ENCODE results near the gene KRTAP3-1.

KRTAP3-1 gene

GRCh38 chr17:41029633-41030245 lies 20.8 kb upstream of the KRTAP3-1 start, which contains the start of gene KRTAP1-4:
TSS of gene KRTAP1-4 (minus strand) at chr17:41030195. CDS start at chr17:41030078, 117 bp downstream.
- H3K9me3 ChIP-seq (ENCODE audit: control extremely low read depth in 1 of 5, control insufficient read depth in 4 of 5, insufficient read depth in 2 of 5, low read depth in 1 of 5, low read length in 4 of 5) = peaks cover 0 to 1% (median 0%) of the 10 kb centered on the region in 5 experiments
- H3K27me3 ChIP-seq (replicated peaks in 2 of 5; ENCODE audit: control insufficient read depth in 4 of 5, insufficient read depth in 5 of 5, low read length in 4 of 5) = peaks cover 0 to 4% (median 0%) of the 10 kb centered on the region in 5 experiments
- H3K27ac ChIP-seq (ENCODE audit: insufficient read depth in 1 of 2, low read depth in 1 of 2, low read length in 2 of 2, poor library complexity in 1 of 2, severe bottlenecking in 2 of 2) = no peak within 1 kb of the TSS
- no peaks in the 10 kb centered on the region for H3K36me3 ChIP-seq (ENCODE audit: control insufficient read depth in 4 of 4, insufficient read depth in 4 of 4, low read length in 3 of 4)
- POLR2A ChIA-PET = no interaction called here
- H3K4me3 ChIP-seq (ENCODE audit: control insufficient read depth in 1 of 7, extremely low read depth in 1 of 7, insufficient read depth in 4 of 7, low read depth in 2 of 7, low read length in 6 of 7) = no peak within 1 kb of the TSS
- DNase-seq = no peak
- CTCF ChIA-PET = interaction anchor here (2.0 kb wide), 1 partner anchor 10 kb away, joined by 5 read pairs; no protein-coding TSS in a partner anchor
- H3K4me1 ChIP-seq (ENCODE audit: control extremely low read depth in 1 of 4, control insufficient read depth in 4 of 4, insufficient read depth in 4 of 4, low read length in 3 of 4) = no peaks in the 10 kb centered on the region
- 100% methylated on average over 7 of the region's 12 CpGs for WGBS (ENCODE audit: insufficient coverage)

- DNase-seq = no peak
- no peaks in the 10 kb centered on the region for H3K4me1 ChIP-seq (ENCODE audit: control extremely low read depth in 1 of 4, control insufficient read depth in 4 of 4, insufficient read depth in 4 of 4, low read length in 3 of 4)
- ChIA-PET CTCF (no interaction called here), POLR2A (no interaction called here)
- H3K4me3 ChIP-seq (ENCODE audit: control insufficient read depth in 1 of 7, extremely low read depth in 1 of 7, insufficient read depth in 4 of 7, low read depth in 2 of 7, low read length in 6 of 7) = no peak within 1 kb of the TSS
- no peak within 1 kb of the TSS for H3K27ac ChIP-seq (ENCODE audit: insufficient read depth in 1 of 2, low read depth in 1 of 2, low read length in 2 of 2, poor library complexity in 1 of 2, severe bottlenecking in 2 of 2)
- peaks cover 0 to 1% (median 0%) of the 10 kb centered on the region in 5 experiments for H3K9me3 ChIP-seq (ENCODE audit: control extremely low read depth in 1 of 5, control insufficient read depth in 4 of 5, insufficient read depth in 2 of 5, low read depth in 1 of 5, low read length in 4 of 5)
- no peaks in the 10 kb centered on the region for H3K36me3 ChIP-seq (ENCODE audit: control insufficient read depth in 4 of 4, insufficient read depth in 4 of 4, low read length in 3 of 4)
- H3K27me3 ChIP-seq (replicated peaks in 2 of 5; ENCODE audit: control insufficient read depth in 4 of 5, insufficient read depth in 5 of 5, low read length in 4 of 5) = peaks cover 0 to 4% (median 0%) of the 10 kb centered on the region in 5 experiments
- 97% methylated on average over 5 of the region's 9 CpGs for WGBS (ENCODE audit: insufficient coverage)
Measured at GRCh38 chr17:41026715-41027471, 18.0 kb upstream of the KRTAP3-1 start, which contains the start of gene KRTAP1-5. TSS of gene KRTAP1-5 (minus strand) at chr17:41027208. CDS start at chr17:41027155, 53 bp downstream.

- no peak for DNase-seq
- WGBS (ENCODE audit: insufficient coverage) = 93% methylated on average over 3 of the region's 3 CpGs
- Histone ChIP-seq H3K36me3 (ENCODE audit: control insufficient read depth in 4 of 4, insufficient read depth in 4 of 4, low read length in 3 of 4) (no peaks in the 10 kb centered on the region), H3K4me3 (ENCODE audit: control insufficient read depth in 1 of 7, extremely low read depth in 1 of 7, insufficient read depth in 4 of 7, low read depth in 2 of 7, low read length in 6 of 7) (no peak overlapping the region), H3K27me3 (replicated peaks in 2 of 5; ENCODE audit: control insufficient read depth in 4 of 5, insufficient read depth in 5 of 5, low read length in 4 of 5) (no peaks in the 10 kb centered on the region), H3K4me1 (ENCODE audit: control extremely low read depth in 1 of 4, control insufficient read depth in 4 of 4, insufficient read depth in 4 of 4, low read length in 3 of 4) (no peaks in the 10 kb centered on the region), H3K27ac (ENCODE audit: insufficient read depth in 1 of 2, low read depth in 1 of 2, low read length in 2 of 2, poor library complexity in 1 of 2, severe bottlenecking in 2 of 2) (no peak overlapping the region), H3K9me3 (ENCODE audit: control extremely low read depth in 1 of 5, control insufficient read depth in 4 of 5, insufficient read depth in 2 of 5, low read depth in 1 of 5, low read length in 4 of 5) (peaks cover 0 to 3% (median 0%) of the 10 kb centered on the region in 5 experiments)
- CTCF ChIA-PET = no interaction called here
- POLR2A ChIA-PET = no interaction called here
Measured at GRCh38 chr17:41024697-41025096, 15.8 kb upstream of the KRTAP3-1 start.

- H3K27ac ChIP-seq (ENCODE audit: insufficient read depth in 1 of 2, low read depth in 1 of 2, low read length in 2 of 2, poor library complexity in 1 of 2, severe bottlenecking in 2 of 2) = no peak overlapping the region
- peaks cover 0 to 3% (median 0%) of the 10 kb centered on the region in 5 experiments for H3K9me3 ChIP-seq (ENCODE audit: control extremely low read depth in 1 of 5, control insufficient read depth in 4 of 5, insufficient read depth in 2 of 5, low read depth in 1 of 5, low read length in 4 of 5)
- ChIA-PET POLR2A (no interaction called here), CTCF (interaction anchor here (1.7 kb wide), 1 partner anchor 9 kb away, joined by 5 read pairs; the partner anchor contains the start of gene KRTAP1-4)
- H3K36me3 ChIP-seq (ENCODE audit: control insufficient read depth in 4 of 4, insufficient read depth in 4 of 4, low read length in 3 of 4) = no peaks in the 10 kb centered on the region
- H3K4me3 ChIP-seq (ENCODE audit: control insufficient read depth in 1 of 7, extremely low read depth in 1 of 7, insufficient read depth in 4 of 7, low read depth in 2 of 7, low read length in 6 of 7) = no peak overlapping the region
- DNase-seq = no peak
- peaks cover 3 to 13% (median 5%) of the 10 kb centered on the region in 4 experiments for H3K4me1 ChIP-seq (ENCODE audit: control extremely low read depth in 1 of 4, control insufficient read depth in 4 of 4, insufficient read depth in 4 of 4, low read length in 3 of 4)
- H3K27me3 ChIP-seq (replicated peaks in 2 of 5; ENCODE audit: control insufficient read depth in 4 of 5, insufficient read depth in 5 of 5, low read length in 4 of 5) = no peaks in the 10 kb centered on the region
Measured at GRCh38 chr17:41020336-41020735, 11.4 kb upstream of the KRTAP3-1 start.

- no peak overlapping the region for H3K27ac ChIP-seq (ENCODE audit: insufficient read depth in 1 of 2, low read depth in 1 of 2, low read length in 2 of 2, poor library complexity in 1 of 2, severe bottlenecking in 2 of 2)
- WGBS (ENCODE audit: insufficient coverage) = 100% methylated on average over 2 of the region's 3 CpGs
- DNase-seq = no peak
- no peaks in the 10 kb centered on the region for H3K36me3 ChIP-seq (ENCODE audit: control insufficient read depth in 4 of 4, insufficient read depth in 4 of 4, low read length in 3 of 4)
- no peaks in the 10 kb centered on the region for H3K27me3 ChIP-seq (replicated peaks in 2 of 5; ENCODE audit: control insufficient read depth in 4 of 5, insufficient read depth in 5 of 5, low read length in 4 of 5)
- ChIA-PET CTCF (interaction anchor here (1.7 kb wide), 1 partner anchor 10 kb away, joined by 5 read pairs; the partner anchor contains the start of gene KRTAP1-4), POLR2A (no interaction called here)
- H3K4me3 ChIP-seq (ENCODE audit: control insufficient read depth in 1 of 7, extremely low read depth in 1 of 7, insufficient read depth in 4 of 7, low read depth in 2 of 7, low read length in 6 of 7) = no peak overlapping the region
- peaks cover 0 to 3% (median 0%) of the 10 kb centered on the region in 5 experiments for H3K9me3 ChIP-seq (ENCODE audit: control extremely low read depth in 1 of 5, control insufficient read depth in 4 of 5, insufficient read depth in 2 of 5, low read depth in 1 of 5, low read length in 4 of 5)
- H3K4me1 ChIP-seq (ENCODE audit: control extremely low read depth in 1 of 4, control insufficient read depth in 4 of 4, insufficient read depth in 4 of 4, low read length in 3 of 4) = peaks cover 3 to 13% (median 5%) of the 10 kb centered on the region in 4 experiments
Measured at GRCh38 chr17:41019415-41019814, 10.5 kb upstream of the KRTAP3-1 start.

- 26% methylated on average over 2 of the region's 3 CpGs for WGBS (ENCODE audit: insufficient coverage)
- DNase-seq = peak; percentile 6 to 55 (median 54)
- ChIA-PET POLR2A (interaction anchor here (1.1 kb wide), 1 partner anchor 35 kb away, joined by 3 read pairs; the partner anchor contains the start of gene KRT40), CTCF (interaction anchor here (1.7 kb wide), 1 partner anchor 11 kb away, joined by 5 read pairs; the partner anchor contains the start of gene KRTAP1-4)
- Histone ChIP-seq H3K36me3 (ENCODE audit: control insufficient read depth in 4 of 4, insufficient read depth in 4 of 4, low read length in 3 of 4) (no peaks in the 10 kb centered on the region), H3K9me3 (ENCODE audit: control extremely low read depth in 1 of 5, control insufficient read depth in 4 of 5, insufficient read depth in 2 of 5, low read depth in 1 of 5, low read length in 4 of 5) (peaks cover 0 to 3% (median 0%) of the 10 kb centered on the region in 5 experiments), H3K27ac (ENCODE audit: insufficient read depth in 1 of 2, low read depth in 1 of 2, low read length in 2 of 2, poor library complexity in 1 of 2, severe bottlenecking in 2 of 2) (no peak overlapping the region), H3K4me1 (ENCODE audit: control extremely low read depth in 1 of 4, control insufficient read depth in 4 of 4, insufficient read depth in 4 of 4, low read length in 3 of 4) (peaks cover 3 to 13% (median 5%) of the 10 kb centered on the region in 4 experiments), H3K4me3 (ENCODE audit: control insufficient read depth in 1 of 7, extremely low read depth in 1 of 7, insufficient read depth in 4 of 7, low read depth in 2 of 7, low read length in 6 of 7) (no peak overlapping the region), H3K27me3 (replicated peaks in 2 of 5; ENCODE audit: control insufficient read depth in 4 of 5, insufficient read depth in 5 of 5, low read length in 4 of 5) (no peaks in the 10 kb centered on the region)
Measured at GRCh38 chr17:41018541-41018940, 9.6 kb upstream of the KRTAP3-1 start.
